ENCODE data around the gene LIPC.

DNA sequence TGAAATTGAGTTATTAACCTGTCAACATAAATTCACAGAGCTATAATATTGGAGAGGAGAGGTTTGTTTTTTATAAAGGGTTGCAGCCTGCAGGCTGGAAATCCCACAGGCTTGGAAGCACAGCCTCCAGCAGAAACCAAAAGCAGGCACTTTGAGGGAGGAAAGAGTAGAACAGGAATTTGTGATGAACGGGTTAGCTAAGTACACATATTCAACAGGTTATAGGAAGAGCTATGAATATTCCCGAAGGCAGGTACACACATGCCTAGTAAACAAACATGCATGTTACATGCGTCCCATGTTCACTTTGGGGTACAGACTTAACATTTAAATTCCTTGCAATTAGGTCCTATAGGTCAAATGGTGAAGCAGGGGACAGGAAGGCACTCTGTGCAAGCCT lies 25.9 kb upstream of the LIPC start:
- TF ChIP-seq TAF1 (IDR thresholded peaks at IDR 0.05; ENCODE audit: borderline replicate concordance, low read depth, low read length) (no peak), POLR2A (IDR thresholded peaks at IDR 0.05; ENCODE audit: low read depth, low read length) (no peak), POLR2AphosphoS5 (IDR thresholded peaks at IDR 0.05; ENCODE audit: low read depth, low read length) (no peak)

All from GM12892 (cell line).